ENCODE results near the gene FUT8.
"Not testable (repeated sequence)": the region's sequence is repeated elsewhere in the genome, so short reads cannot be mapped to it uniquely, and the experiment has no call there.

Gene FUT8

DNA sequence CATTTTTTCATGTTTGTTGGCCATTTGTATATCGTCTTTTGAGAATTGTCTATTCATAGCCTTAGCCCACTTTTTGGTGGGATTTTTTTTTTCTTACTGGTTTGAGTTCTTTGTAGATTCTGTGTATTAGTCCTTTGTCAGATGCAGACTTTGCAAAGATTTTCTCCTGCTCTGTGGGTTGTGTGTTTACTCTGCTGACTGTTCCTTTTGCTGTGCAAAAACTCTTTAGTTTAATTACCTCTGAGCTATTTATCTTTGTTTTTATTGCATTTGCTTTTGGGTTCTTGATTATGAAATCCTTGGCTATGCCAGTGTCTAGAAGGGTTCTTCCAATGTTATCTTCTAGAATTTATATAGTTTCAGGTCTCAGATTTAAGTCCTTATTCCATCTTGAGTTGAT, 220.0 kb downstream of the FUT8 start:
- Histone ChIP-seq H3K9me3 (ENCODE audit: insufficient read depth, low read depth, low read length) (peaks cover 14% of the 10 kb centered on the region), H3K36me3 (ENCODE audit: insufficient read depth, low read depth, low read length) (peaks cover 3% of the 10 kb centered on the region; the same call in 1 of the 2 replicates), H3K27ac (ENCODE audit: low read length) (no peak overlapping the region), H3K27me3 (ENCODE audit: insufficient read depth, low read length) (no peaks in the 10 kb centered on the region), H3K4me1 (ENCODE audit: insufficient read depth, low read length) (peaks cover 3% of the 10 kb centered on the region; the same call in 1 of the 2 replicates), H3K9ac (ENCODE audit: low read depth, low read length) (no peak overlapping the region), H3K4me3 (ENCODE audit: low read length) (no peak overlapping the region)

DNA sequence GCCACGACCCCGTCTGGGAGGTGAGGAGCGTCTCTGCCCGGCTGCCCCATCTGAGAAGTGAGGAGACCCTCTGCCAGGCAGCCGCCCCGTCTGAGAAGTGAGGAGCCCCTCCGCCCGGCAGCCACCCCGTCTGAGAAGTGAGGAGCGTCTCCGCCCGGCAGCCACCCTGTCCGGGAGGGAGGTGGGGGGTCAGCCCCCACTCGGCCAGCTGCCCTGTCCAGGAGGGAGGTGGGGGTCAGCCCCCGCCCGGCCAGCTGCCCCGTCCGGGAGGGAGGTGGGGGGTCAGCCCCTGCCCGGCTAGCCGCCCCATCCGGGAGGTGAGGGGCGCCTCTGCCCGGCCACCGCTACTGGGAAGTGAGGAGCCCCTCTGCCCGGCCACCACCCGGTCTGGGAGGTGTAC, 221.1 kb downstream of the FUT8 start:
- H3K9me3 ChIP-seq (ENCODE audit: insufficient read depth, low read depth, low read length) = peaks cover 14% of the 10 kb centered on the region
- H3K36me3 ChIP-seq (ENCODE audit: insufficient read depth, low read depth, low read length); H3K27ac ChIP-seq (ENCODE audit: low read length); H3K4me1 ChIP-seq (ENCODE audit: insufficient read depth, low read length); H3K27me3 ChIP-seq (ENCODE audit: insufficient read depth, low read length); H3K4me3 ChIP-seq (ENCODE audit: low read length); H3K9ac ChIP-seq (ENCODE audit: low read depth, low read length): not testable (repeated sequence)

DNA sequence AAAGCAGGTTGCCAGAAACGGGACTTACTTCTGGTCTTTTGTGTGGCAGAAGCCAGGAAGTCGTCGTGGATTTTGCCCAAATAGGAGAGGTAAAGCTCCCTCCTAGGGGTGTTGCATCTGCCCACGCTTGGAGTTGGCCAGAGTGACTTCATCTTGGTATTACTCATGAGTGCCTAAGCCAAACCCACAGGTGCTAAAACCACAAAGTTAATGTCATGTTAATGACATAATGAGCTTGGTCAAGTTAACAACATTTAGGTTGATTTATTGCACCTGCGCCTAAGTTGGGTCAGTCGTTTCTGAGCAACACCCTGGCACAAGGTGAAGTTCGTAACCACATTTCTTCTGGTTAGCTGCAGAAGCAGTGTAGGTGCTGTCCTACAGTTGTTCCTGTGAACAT, 225.2 kb downstream of the FUT8 start:
- H3K27ac ChIP-seq (ENCODE audit: low read length) = no peak overlapping the region
- H3K9ac ChIP-seq (ENCODE audit: low read depth, low read length) = no peak overlapping the region
- H3K36me3 ChIP-seq (ENCODE audit: insufficient read depth, low read depth, low read length) = no peaks in the 10 kb centered on the region
- no peak overlapping the region for H3K4me3 ChIP-seq (ENCODE audit: low read length)
- H3K4me1 ChIP-seq (ENCODE audit: insufficient read depth, low read length) = no peaks in the 10 kb centered on the region
- H3K9me3 ChIP-seq (ENCODE audit: insufficient read depth, low read depth, low read length) = peaks cover 6% of the 10 kb centered on the region
- no peaks in the 10 kb centered on the region for H3K27me3 ChIP-seq (ENCODE audit: insufficient read depth, low read length)

DNA sequence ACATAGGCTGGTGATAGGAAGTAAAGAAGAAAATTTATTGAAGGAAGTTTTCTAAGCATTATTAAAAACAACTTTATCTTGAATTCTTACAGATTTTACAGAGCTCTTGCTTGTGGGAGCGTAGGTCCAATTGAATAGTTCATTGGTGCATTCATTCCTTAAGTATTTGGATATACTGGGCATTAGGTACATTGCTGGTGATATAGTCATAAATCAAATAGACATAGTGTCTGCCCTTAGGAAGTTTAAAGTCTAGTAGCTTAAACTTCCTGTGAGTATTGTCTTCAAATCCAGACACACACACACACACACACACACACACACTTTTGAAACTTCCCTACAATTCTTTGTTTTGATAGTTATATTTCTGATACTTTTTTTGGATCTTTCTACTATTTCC, 226.7 kb downstream of the FUT8 start:
- no peaks in the 10 kb centered on the region for H3K27me3 ChIP-seq (ENCODE audit: insufficient read depth, low read length)
- no peaks in the 10 kb centered on the region for H3K4me1 ChIP-seq (ENCODE audit: insufficient read depth, low read length)
- no peak overlapping the region for H3K9ac ChIP-seq (ENCODE audit: low read depth, low read length)
- no peak overlapping the region for H3K27ac ChIP-seq (ENCODE audit: low read length)
- no peaks in the 10 kb centered on the region for H3K36me3 ChIP-seq (ENCODE audit: insufficient read depth, low read depth, low read length)
- H3K4me3 ChIP-seq (ENCODE audit: low read length) = no peak overlapping the region
- peaks cover 6% of the 10 kb centered on the region for H3K9me3 ChIP-seq (ENCODE audit: insufficient read depth, low read depth, low read length)

DNA sequence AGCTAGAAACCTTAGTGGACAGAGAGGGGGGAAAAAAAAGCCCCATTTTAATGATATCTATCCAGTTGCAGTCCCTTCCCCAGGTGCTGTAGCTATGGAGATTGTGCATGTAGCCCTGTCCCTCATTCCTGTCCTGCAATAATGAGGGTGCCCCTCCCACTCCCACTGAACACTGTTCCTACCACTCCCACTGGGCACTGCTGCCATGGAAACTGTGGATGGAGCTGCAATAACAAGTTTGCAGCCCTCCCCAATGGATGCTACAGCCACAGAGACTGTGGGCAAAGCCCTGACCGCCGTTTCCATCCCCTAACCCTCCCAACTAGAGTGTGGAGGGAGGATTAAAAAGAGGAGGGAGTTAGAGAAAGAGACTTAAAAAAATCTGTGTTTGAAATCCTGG, 238.3 kb downstream of the FUT8 start:
- no peaks in the 10 kb centered on the region for H3K4me1 ChIP-seq (ENCODE audit: insufficient read depth, low read length)
- H3K4me3 ChIP-seq (ENCODE audit: low read length) = no peak overlapping the region
- H3K27me3 ChIP-seq (ENCODE audit: insufficient read depth, low read length) = no peaks in the 10 kb centered on the region
- no peaks in the 10 kb centered on the region for H3K36me3 ChIP-seq (ENCODE audit: insufficient read depth, low read depth, low read length)
- no peak overlapping the region for H3K9ac ChIP-seq (ENCODE audit: low read depth, low read length)
- no peaks in the 10 kb centered on the region for H3K9me3 ChIP-seq (ENCODE audit: insufficient read depth, low read depth, low read length)
- H3K27ac ChIP-seq (ENCODE audit: low read length) = no peak overlapping the region

DNA sequence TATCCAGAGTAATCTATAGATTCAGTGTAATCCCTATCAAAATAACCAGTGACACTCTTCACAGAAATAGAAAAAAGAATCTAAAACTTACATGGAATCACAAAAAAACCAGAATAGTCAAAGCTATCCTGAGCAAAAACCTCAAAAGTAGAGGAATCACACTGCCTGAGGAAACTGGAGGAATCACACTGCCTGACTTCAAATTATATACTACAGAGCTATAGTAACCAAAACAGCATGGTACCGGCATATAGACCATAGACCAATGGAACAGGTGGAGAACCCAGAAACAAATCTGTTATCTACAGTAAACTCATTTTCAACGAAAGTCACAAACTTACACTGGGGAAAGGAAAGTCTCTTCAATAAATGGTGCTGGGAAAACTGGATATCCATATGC, 244.0 kb downstream of the FUT8 start:
- H3K27ac ChIP-seq (ENCODE audit: low read length) = no peak overlapping the region
- no peaks in the 10 kb centered on the region for H3K9me3 ChIP-seq (ENCODE audit: insufficient read depth, low read depth, low read length)
- H3K36me3 ChIP-seq (ENCODE audit: insufficient read depth, low read depth, low read length) = no peaks in the 10 kb centered on the region
- no peak overlapping the region for H3K4me3 ChIP-seq (ENCODE audit: low read length)
- no peaks in the 10 kb centered on the region for H3K27me3 ChIP-seq (ENCODE audit: insufficient read depth, low read length)
- H3K4me1 ChIP-seq (ENCODE audit: insufficient read depth, low read length) = no peaks in the 10 kb centered on the region
- H3K9ac ChIP-seq (ENCODE audit: low read depth, low read length) = no peak overlapping the region

DNA sequence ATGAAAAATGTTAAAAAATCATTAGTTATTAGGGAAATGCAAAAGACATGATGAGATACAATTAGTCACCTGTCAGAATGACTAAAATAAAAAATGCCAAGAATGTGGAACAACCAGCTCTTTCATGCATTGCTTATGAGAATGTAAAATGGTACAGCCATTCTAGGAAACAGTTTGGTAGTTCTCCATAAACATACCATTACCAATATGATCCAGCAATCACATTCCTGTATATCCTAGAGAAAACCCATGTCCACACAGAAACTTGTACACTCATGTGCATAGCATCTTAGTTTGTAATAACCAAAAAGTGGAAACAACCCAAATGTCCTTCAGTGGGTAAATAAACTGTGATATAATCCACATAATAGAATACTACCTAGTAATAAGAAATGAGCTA, 245.7 kb downstream of the FUT8 start:
- Histone ChIP-seq H3K27ac (ENCODE audit: low read length) (no peak overlapping the region), H3K36me3 (ENCODE audit: insufficient read depth, low read depth, low read length) (no peaks in the 10 kb centered on the region), H3K4me3 (ENCODE audit: low read length) (no peak overlapping the region), H3K4me1 (ENCODE audit: insufficient read depth, low read length) (no peaks in the 10 kb centered on the region; the same call in 1 of the 2 replicates), H3K9me3 (ENCODE audit: insufficient read depth, low read depth, low read length) (no peaks in the 10 kb centered on the region), H3K9ac (ENCODE audit: low read depth, low read length) (no peak overlapping the region), H3K27me3 (ENCODE audit: insufficient read depth, low read length) (no peaks in the 10 kb centered on the region)

DNA sequence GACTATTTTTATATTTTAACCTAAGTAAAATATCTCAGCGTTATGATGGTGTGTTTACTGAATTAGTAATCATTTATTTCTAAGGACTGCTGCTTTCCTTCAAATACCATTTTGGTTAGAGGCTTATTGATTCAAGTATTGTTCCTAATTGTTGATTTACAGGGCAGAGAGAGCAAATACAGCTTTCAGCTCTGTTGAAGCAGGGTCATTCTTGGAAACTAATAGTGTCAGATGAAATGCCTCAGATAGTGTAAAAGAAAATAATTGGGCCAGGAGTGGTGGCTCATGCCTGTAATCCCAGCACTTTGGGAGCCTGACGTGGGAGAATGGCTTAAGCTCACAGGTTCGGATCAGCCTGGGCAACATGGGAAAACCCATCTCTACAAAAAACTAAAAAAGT, 249.3 kb downstream of the FUT8 start:
- peaks cover 18% of the 10 kb centered on the region; the same call in 1 of the 2 replicates for H3K4me1 ChIP-seq (ENCODE audit: insufficient read depth, low read length)
- H3K4me3 ChIP-seq (ENCODE audit: low read length) = no peak overlapping the region
- H3K27ac ChIP-seq (ENCODE audit: low read length) = no peak overlapping the region
- no peak overlapping the region for H3K9ac ChIP-seq (ENCODE audit: low read depth, low read length)
- no peaks in the 10 kb centered on the region for H3K9me3 ChIP-seq (ENCODE audit: insufficient read depth, low read depth, low read length)
- no peaks in the 10 kb centered on the region for H3K27me3 ChIP-seq (ENCODE audit: insufficient read depth, low read length)
- H3K36me3 ChIP-seq (ENCODE audit: insufficient read depth, low read depth, low read length) = no peaks in the 10 kb centered on the region

DNA sequence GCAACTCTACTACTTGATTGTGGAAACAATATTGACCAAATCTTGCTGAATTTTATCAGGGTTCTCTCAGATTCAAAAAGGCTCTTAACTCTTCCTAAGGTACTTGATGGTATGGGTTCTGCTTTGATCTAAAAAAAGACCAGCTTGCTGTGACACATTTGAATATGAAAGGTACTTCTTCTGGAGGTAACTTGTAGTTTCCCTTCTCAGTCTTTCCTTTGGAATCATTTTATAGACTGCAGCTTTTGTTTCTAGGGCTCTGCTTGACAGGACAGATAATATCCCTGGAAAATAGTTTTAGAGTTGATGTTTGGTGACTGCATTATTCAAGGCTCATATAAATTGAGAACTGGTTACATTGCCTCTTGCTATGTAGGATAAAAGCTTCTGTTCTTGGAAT, 251.9 kb downstream of the FUT8 start:
- Histone ChIP-seq H3K4me1 (ENCODE audit: insufficient read depth, low read length) (peaks cover 18% of the 10 kb centered on the region; the same call in 1 of the 2 replicates), H3K27ac (ENCODE audit: low read length) (no peak overlapping the region), H3K9me3 (ENCODE audit: insufficient read depth, low read depth, low read length) (no peaks in the 10 kb centered on the region), H3K4me3 (ENCODE audit: low read length) (peak overlapping the region; percentile 22; the same call in 1 of the 2 replicates), H3K9ac (ENCODE audit: low read depth, low read length) (no peak overlapping the region), H3K27me3 (ENCODE audit: insufficient read depth, low read length) (no peaks in the 10 kb centered on the region), H3K36me3 (ENCODE audit: insufficient read depth, low read depth, low read length) (no peaks in the 10 kb centered on the region)

DNA sequence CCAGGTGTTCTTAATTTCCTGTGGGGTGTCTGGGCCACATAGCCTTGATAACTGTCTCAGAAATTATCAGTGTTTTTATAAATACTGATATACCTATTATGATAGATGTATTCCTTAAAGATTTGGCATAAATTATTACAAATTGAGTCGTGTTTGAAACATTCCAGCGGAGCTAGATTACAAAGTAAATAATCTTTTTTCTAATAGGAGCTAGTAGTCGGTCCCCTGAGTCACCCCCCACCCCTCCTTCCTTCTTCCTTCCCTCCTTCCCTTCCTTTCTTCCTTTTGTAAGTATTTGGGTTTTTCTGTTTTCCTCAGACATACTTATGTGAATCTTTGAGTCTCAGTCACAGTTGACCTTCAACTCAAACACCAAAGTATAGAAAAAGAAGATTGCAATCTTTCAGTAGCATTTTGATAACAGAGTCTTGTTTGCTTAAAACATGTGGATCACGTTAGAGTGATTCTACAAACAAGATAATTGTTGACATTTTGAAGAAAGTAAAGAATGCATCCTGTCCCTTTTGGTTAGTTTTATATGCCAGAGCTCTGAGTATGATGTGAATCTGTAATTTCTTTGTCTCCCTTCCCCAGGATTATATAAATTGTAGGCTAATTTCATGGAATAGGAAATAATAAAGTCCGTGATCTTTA, 264.0 kb downstream of the FUT8 start:
- no peaks in the 10 kb centered on the region for H3K27me3 ChIP-seq (ENCODE audit: insufficient read depth, low read length)
- no peaks in the 10 kb centered on the region for H3K36me3 ChIP-seq (ENCODE audit: insufficient read depth, low read depth, low read length)
- no peak overlapping the region for H3K4me3 ChIP-seq (ENCODE audit: low read length)
- H3K4me1 ChIP-seq (ENCODE audit: insufficient read depth, low read length) = no peaks in the 10 kb centered on the region
- peak overlapping the region; percentile 26 for H3K27ac ChIP-seq (ENCODE audit: low read length)
- no peaks in the 10 kb centered on the region for H3K9me3 ChIP-seq (ENCODE audit: insufficient read depth, low read depth, low read length)
- H3K9ac ChIP-seq (ENCODE audit: low read depth, low read length) = no peak overlapping the region

DNA sequence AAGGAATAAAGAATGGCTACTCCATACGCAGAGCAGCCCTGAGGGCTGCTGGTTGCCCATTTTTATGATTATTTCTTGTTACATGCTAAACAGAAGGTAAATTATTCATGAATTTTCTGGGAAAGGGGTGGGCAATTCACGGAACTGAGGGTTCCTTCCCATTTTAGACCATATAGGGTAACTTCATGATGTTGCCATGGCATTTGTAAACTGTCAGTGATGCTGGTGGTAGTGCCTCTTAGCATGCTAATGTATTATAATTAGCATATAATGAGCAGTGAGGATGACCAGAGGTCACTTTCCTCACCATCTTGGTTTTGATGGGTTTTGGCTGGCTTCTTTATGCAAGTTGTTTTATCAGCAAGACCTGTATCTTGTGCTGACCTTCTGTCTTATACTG, 273.0 kb downstream of the FUT8 start:
- no peaks in the 10 kb centered on the region for H3K27me3 ChIP-seq (ENCODE audit: insufficient read depth, low read length)
- no peak overlapping the region for H3K9ac ChIP-seq (ENCODE audit: low read depth, low read length)
- no peaks in the 10 kb centered on the region; the same call in 1 of the 2 replicates for H3K36me3 ChIP-seq (ENCODE audit: insufficient read depth, low read depth, low read length)
- no peak overlapping the region for H3K4me3 ChIP-seq (ENCODE audit: low read length)
- H3K9me3 ChIP-seq (ENCODE audit: insufficient read depth, low read depth, low read length) = no peaks in the 10 kb centered on the region; the same call in 1 of the 2 replicates
- H3K27ac ChIP-seq (ENCODE audit: low read length) = no peak overlapping the region
- H3K4me1 ChIP-seq (ENCODE audit: insufficient read depth, low read length) = peaks cover 24% of the 10 kb centered on the region; the same call in 1 of the 2 replicates

DNA sequence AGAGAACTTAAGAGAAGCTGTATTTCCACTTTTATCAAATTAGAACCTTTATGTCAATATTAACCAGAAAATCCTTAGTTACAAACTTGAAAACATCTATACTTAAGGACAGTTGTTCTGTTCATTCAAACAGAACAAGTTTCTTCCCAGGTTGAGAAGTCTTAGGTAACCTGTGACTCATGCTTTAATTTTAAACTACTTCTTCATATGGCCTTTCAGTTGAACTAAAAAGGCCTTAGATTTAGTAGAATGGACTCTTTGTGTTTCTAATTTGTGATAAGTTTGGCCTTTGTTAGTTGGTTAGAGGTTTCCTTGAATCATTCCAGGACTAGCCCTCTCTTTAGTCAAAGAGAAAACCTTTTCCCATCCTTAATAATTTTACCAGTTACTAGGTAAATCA, 274.2 kb downstream of the FUT8 start:
- Histone ChIP-seq H3K27me3 (ENCODE audit: insufficient read depth, low read length) (no peaks in the 10 kb centered on the region), H3K4me1 (ENCODE audit: insufficient read depth, low read length) (peaks cover 24% of the 10 kb centered on the region; the same call in 1 of the 2 replicates), H3K27ac (ENCODE audit: low read length) (no peak overlapping the region), H3K4me3 (ENCODE audit: low read length) (peak overlapping the region; percentile 34), H3K36me3 (ENCODE audit: insufficient read depth, low read depth, low read length) (no peaks in the 10 kb centered on the region; the same call in 1 of the 2 replicates), H3K9ac (ENCODE audit: low read depth, low read length) (peak overlapping the region; percentile 11; the same call in 1 of the 2 replicates), H3K9me3 (ENCODE audit: insufficient read depth, low read depth, low read length) (no peaks in the 10 kb centered on the region; the same call in 1 of the 2 replicates)
